A673 (cell line): Measurements from ENCODE around the gene BORCS8.

Source experiments
- EZH2 ChIP-seq: fragments of 200-600 bp; sonication (generic); IDR thresholded peaks from 2 replicates; pipeline ENCODE4 v1.6.1; 2017; ENCODE audit warnings: borderline replicate concordance, low read depth, mild to moderate bottlenecking, mixed read lengths, antibody characterized with exemption, low read length; ENCODE audit not compliant: poor library complexity, severe bottlenecking
- TF ChIP-seq, protein P1 (sequence below): fragments of 300-800, 200-600 bp; sonication (generic); conservative IDR thresholded peaks from 2 replicates; pipeline ENCODE4 v1.5.1; 2017; ENCODE audit warnings: low read depth, mild to moderate bottlenecking, antibody characterized with exemption, low read length, moderate library complexity, mixed read lengths

DNA sequence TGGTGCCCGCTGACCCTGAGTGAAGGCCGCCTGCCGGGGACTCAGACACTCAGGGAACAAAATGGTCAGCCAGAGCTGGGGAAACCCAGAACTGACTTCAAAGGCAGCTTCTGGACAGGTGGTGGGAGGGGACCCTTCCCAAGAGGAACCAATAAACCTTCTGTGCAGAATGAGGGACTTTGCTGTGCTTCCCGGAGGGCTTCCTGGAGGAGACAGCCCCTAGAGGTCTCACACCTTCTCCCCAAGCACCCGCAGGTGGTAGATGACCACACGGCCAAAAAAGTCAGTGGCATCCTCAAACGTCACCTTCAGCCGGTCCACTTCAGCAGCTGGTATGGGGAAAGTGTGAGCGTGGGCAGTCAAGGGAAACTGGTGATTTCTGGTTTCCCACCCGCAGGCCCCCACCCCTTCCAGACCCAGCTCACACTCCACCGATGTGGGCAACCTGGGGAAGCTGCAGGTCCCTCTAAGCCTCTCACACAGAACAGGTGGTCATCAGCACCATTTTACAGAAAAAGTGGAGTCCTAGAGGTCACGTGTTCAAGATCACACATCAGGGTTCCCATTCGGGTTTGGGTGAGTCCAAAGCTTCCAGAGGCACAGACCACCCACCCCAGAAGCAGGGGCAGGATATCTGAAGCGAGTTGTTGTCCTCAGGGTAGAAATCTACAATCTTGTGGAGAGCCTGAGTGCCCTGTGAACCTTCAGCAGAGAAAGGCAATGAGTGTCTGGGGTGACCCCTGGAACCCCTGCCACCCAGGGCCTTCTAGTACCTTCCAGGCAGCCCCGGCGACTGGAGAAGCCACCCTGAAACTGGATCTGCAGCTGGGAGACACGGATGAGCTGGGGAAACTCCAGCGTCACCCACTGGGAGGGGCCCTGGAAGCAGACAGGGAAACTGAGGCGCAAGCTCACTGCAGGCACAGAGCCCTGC is 10.0 kb upstream of the BORCS8 start:
- TF ChIP-seq, protein P1, sequence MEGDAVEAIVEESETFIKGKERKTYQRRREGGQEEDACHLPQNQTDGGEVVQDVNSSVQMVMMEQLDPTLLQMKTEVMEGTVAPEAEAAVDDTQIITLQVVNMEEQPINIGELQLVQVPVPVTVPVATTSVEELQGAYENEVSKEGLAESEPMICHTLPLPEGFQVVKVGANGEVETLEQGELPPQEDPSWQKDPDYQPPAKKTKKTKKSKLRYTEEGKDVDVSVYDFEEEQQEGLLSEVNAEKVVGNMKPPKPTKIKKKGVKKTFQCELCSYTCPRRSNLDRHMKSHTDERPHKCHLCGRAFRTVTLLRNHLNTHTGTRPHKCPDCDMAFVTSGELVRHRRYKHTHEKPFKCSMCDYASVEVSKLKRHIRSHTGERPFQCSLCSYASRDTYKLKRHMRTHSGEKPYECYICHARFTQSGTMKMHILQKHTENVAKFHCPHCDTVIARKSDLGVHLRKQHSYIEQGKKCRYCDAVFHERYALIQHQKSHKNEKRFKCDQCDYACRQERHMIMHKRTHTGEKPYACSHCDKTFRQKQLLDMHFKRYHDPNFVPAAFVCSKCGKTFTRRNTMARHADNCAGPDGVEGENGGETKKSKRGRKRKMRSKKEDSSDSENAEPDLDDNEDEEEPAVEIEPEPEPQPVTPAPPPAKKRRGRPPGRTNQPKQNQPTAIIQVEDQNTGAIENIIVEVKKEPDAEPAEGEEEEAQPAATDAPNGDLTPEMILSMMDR, result no peak
- TF ChIP-seq EZH2, result no peak
